HCT116 (cell line): ENCODE results near the gene THOC2. TPM values are rescaled to one million over a fixed set of nuclear protein-coding genes. Genes with fewer than 3 reads are reported as not detected.
A peak's percentile ranks its signal among the peaks of the same experiment; 100 is the strongest.

Experiments
- ATAC-seq: fragments of 200-7000 bp; cut with Tn5 transposase; 2 replicates; pipeline ENCODE4 v1.9.1; 2020; ENCODE audit warnings: mild to moderate bottlenecking, moderate library complexity
- BruUV-seq: library from RNA; stranded (reverse); fragments of 400-500 nt; replicated peaks from 2 replicates; lab custom pipeline; 2021; lab: Mats Ljungman, UMichigan
- CTCF ChIA-PET: fragments of 300-600 bp; sonication (Branson Sonifier 250); formaldehyde crosslinking; loops from one replicate; lab custom pipeline; 2021; ENCODE audit warnings: antibody characterized with exemption; lab: Charles Lee
- POLR2A ChIA-PET: fragments of 300-600, 350-600 bp; sonication (Branson Sonifier 250); formaldehyde crosslinking; loops from one replicate; lab custom pipeline; 2021; ENCODE audit warnings: antibody characterized with exemption; lab: Charles Lee
- RAD21 ChIA-PET, 2 experiments: fragments of 300-600 bp; sonication (Branson Sonifier 250); formaldehyde crosslinking; loops; one replicate each; lab custom pipeline; 2023; ENCODE audit warnings: low total read pairs in 2 of 2; ENCODE audit not compliant: uncharacterized antibody in 2 of 2, unreplicated experiment in 2 of 2, low non-redundant PET in 1 of 2; lab: Charles Lee
- DNase-seq: peaks from one replicate; pipeline ENCODE4 v3.0.0-alpha.2; 2010; ENCODE audit warnings: low read depth, low spot score
- H2AFZ ChIP-seq: fragments of 200-600 bp; shearing (Covaris generic), sonication (generic); 2 replicates; pipeline ENCODE4 v1.6.1; 2017; ENCODE audit warnings: low read depth, mixed run types, mixed read lengths, antibody characterized with exemption, low read length; ENCODE audit not compliant: poor library complexity, severe bottlenecking
- H3K27ac ChIP-seq: 2 replicates; pipeline ENCODE4 v1.5.1; 2012; ENCODE audit warnings: low read depth, low read length
- H3K27me3 ChIP-seq: fragments of 200-600 bp; sonication (generic); 2 replicates; pipeline ENCODE4 v1.6.1; 2016; ENCODE audit warnings: mixed run types, low read length, mixed read lengths; ENCODE audit not compliant: insufficient read depth
- H3K36me3 ChIP-seq, 2 experiments: fragments of 200-500 bp in 1 of 2; fragments of 200-600 bp in 1 of 2; sonication (Bioruptor generic) in 1 of 2; sonication (generic) in 1 of 2; 2 replicates each; pipeline versions ENCODE4 v1.5.1 to v1.6.1; 2014 to 2016; ENCODE audit warnings: low read length in 2 of 2, inconsistent platforms in 1 of 2, mixed read lengths in 1 of 2, mixed run types in 1 of 2; ENCODE audit not compliant: insufficient read depth in 2 of 2, control insufficient read depth in 1 of 2
- H3K4me1 ChIP-seq, 2 experiments: fragments of 200-600 bp in 1 of 2; sonication (generic) in 1 of 2; 2 replicates each; pipeline versions ENCODE4 v1.5.1 to v1.6.1; 2012 to 2017; ENCODE audit warnings: low read length in 2 of 2, inconsistent platforms in 1 of 2, mild to moderate bottlenecking in 1 of 2, mixed read lengths in 1 of 2, mixed run types in 1 of 2, moderate library complexity in 1 of 2; ENCODE audit not compliant: insufficient read depth in 2 of 2, control insufficient read depth in 1 of 2
- H3K4me2 ChIP-seq: fragments of 200-600 bp; sonication (generic); 2 replicates; pipeline ENCODE4 v1.6.1; 2017; ENCODE audit warnings: mixed run types, low read length, mixed read lengths
- H3K4me3 ChIP-seq, 2 experiments: fragments of 200-600 bp in 1 of 2; sonication (generic) in 1 of 2; replicated peaks in 1 of 2; 2 replicates each; pipeline ENCODE4 v1.5.1; 2011 to 2016; ENCODE audit warnings: low read length in 2 of 2, control low read depth in 1 of 2, low read depth in 1 of 2, mild to moderate bottlenecking in 1 of 2, mixed read lengths in 1 of 2, mixed run types in 1 of 2
- H3K79me2 ChIP-seq: fragments of 200-600 bp; sonication (generic); 2 replicates; pipeline ENCODE4 v1.6.1; 2017; ENCODE audit warnings: mild to moderate bottlenecking, mixed run types, low read length, moderate library complexity, mixed read lengths; ENCODE audit not compliant: insufficient read depth
- H3K9ac ChIP-seq: fragments of 200-600 bp; sonication (generic); 2 replicates; pipeline ENCODE4 v1.6.1; 2016; ENCODE audit warnings: low read length, mixed read lengths
- H3K9me2 ChIP-seq: fragments of 200-600 bp; sonication (generic), shearing (Covaris generic); 2 replicates; pipeline ENCODE4 v1.6.1; 2017; ENCODE audit warnings: mixed run types, mild to moderate bottlenecking, moderate library complexity; ENCODE audit not compliant: insufficient read depth
- H3K9me3 ChIP-seq, 2 experiments: fragments of 200-500 bp in 1 of 2; fragments of 200-600 bp in 1 of 2; sonication (Bioruptor generic) in 1 of 2; sonication (generic) in 1 of 2; 2 replicates each; pipeline ENCODE4 v1.6.1; 2014 to 2017; ENCODE audit warnings: low read length in 2 of 2, mixed read lengths in 2 of 2, inconsistent platforms in 1 of 2, low read depth in 1 of 2, mild to moderate bottlenecking in 1 of 2, mixed run types in 1 of 2, moderate library complexity in 1 of 2; ENCODE audit not compliant: control insufficient read depth in 1 of 2, insufficient read depth in 1 of 2
- H4K20me1 ChIP-seq: fragments of 200-600 bp; sonication (generic), shearing (Covaris generic); 2 replicates; pipeline ENCODE4 v1.6.1; 2017; ENCODE audit warnings: mixed run types, mild to moderate bottlenecking, moderate library complexity; ENCODE audit not compliant: insufficient read depth
- ATF3 ChIP-seq: IDR thresholded peaks from 2 replicates; pipeline ENCODE4 v1.6.1; 2012
- CTCF ChIP-seq, 3 experiments: fragments of 200-600 bp in 1 of 3; sonication (generic) in 1 of 3; IDR thresholded peaks in 2 of 3; conservative IDR thresholded peaks in 1 of 3; 2 replicates each; pipeline ENCODE4 v1.5.1; 2012 to 2017; ENCODE audit warnings: low read depth in 2 of 3, low read length in 2 of 3, antibody characterized with exemption in 1 of 3, borderline replicate concordance in 1 of 3, control low read depth in 1 of 3, mild to moderate bottlenecking in 1 of 3, mixed read lengths in 1 of 3, mixed run types in 1 of 3, moderate library complexity in 1 of 3; ENCODE audit not compliant: insufficient read depth in 1 of 3
- YY1 ChIP-seq: IDR thresholded peaks from 2 replicates; pipeline ENCODE4 v1.6.1; 2011; ENCODE audit warnings: low read length, low read depth, moderate library complexity, mild to moderate bottlenecking; ENCODE audit not compliant: insufficient replicate concordance; ENCODE audit errors: extremely low read depth
- ZFX ChIP-seq: fragments of 450-650 bp; IDR thresholded peaks from 2 replicates; pipeline ENCODE4 v1.6.1; 2017
- intact Hi-C: fragments of 100-400 bp; cut with micrococcal nuclease; formaldehyde crosslinking; loops from 2 replicates; pipeline ENCODE4 v1.10.0; 2022
- total RNA-seq: library from RNA; stranded (reverse); gene quantifications from one replicate; pipeline ENCODE4 v1.2.1, GENCODE V29; 2021; ENCODE audit not compliant: unreplicated experiment

Gene THOC2
- total RNA-seq, 1 experiment from 2014 or later: 85.3 TPM

- DNase-seq: no peak
- CTCF ChIA-PET: no interaction called here
Observed at GRCh38 chrX:123740006-123740405, 7.2 kb upstream of the THOC2 start.

More at GRCh38 chrX:123740006-123740405, 7.2 kb upstream of the THOC2 start:
- Histone ChIP-seq H3K4me3 (no peak overlapping the region), H3K27me3 (no peaks in the 10 kb centered on the region), H3K79me2 (no peaks in the 10 kb centered on the region), H3K27ac (no peak overlapping the region), H2AFZ (no peak overlapping the region), H3K9me2 (no peaks in the 10 kb centered on the region), H3K9me3 (no peaks in the 10 kb centered on the region), H3K4me2 (no peak overlapping the region), H3K36me3 (no peaks in the 10 kb centered on the region), H3K9ac (no peak overlapping the region), H3K4me1 (peaks cover 0 to 7% of the 10 kb centered on the region in 2 experiments; a peak in 2 of 4 replicates), H4K20me1 (no peaks in the 10 kb centered on the region)
- RAD21 ChIA-PET: no interaction called here
- peak; percentile 78 for ATAC-seq
- intact Hi-C loops: no loop called here
- BruUV-seq: no TSS peak
- no peak for TF ChIP-seq ZFX
- peak in 2 of 3 experiments; percentile 20 to 29; a peak in 4 of 6 replicates for TF ChIP-seq CTCF (IDR thresholded peaks at IDR 0.05 in 2 of 3, conservative IDR thresholded peaks at IDR 0.05 in 1 of 3; ENCODE audit: borderline replicate concordance in 1 of 3, insufficient read depth in 1 of 3, low read depth in 2 of 3, low read length in 2 of 3)
- TF ChIP-seq YY1: no peak
- TF ChIP-seq ATF3: no peak
- POLR2A ChIA-PET: no interaction called here
